ENCODE measurements around the gene ARHGAP11A.

ARHGAP11A gene

DNA sequence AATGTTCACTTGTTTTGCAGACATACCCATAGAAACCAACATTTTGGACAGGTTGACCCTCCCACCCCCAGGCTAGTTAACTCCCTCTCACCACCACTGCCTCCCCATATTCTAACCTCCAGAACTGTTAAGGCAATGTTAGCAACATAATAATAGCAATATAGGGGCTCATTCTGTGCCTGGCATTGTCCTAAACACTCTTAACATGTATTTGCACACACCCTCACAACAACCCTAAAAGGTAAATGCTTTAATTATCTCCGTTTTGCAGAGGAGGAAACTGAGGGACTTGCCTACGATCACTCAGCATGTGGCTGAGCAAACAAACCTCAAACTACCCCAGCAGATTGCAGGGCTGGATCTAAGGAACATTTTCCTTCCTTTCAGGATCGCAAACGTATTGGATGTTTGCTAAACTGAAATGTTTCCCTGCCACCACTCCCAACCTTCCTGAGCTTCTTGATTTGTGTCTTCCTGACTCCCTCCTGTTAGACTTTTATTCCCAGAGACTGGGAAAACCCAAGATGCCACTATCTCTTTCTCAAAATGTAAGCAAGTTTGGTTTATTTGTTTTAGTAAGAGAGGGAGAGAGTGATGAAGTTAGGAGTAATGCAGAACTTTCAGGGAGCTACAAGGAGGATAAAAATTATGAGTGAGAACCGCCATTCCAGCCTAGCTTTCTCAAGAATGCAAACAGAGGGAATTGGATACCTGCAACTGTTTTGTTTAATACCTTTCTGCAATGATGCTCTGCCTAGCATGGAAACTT lies 27.5 kb downstream of the ARHGAP11A start:
- Histone ChIP-seq H3K27me3 (ENCODE audit: low read depth, low read length) (no peaks in the 10 kb centered on the region), H3K9me3 (ENCODE audit: insufficient read depth, low read length) (no peaks in the 10 kb centered on the region), H3K27ac (ENCODE audit: low read length) (no peak overlapping the region), H4K20me1 (ENCODE audit: insufficient read depth, low read length) (no peaks in the 10 kb centered on the region), H3K79me2 (ENCODE audit: low read length) (no peaks in the 10 kb centered on the region), H3K4me3 (ENCODE audit: low read length) (no peak overlapping the region), H3K9ac (ENCODE audit: low read length) (no peak overlapping the region), H3K4me1 (ENCODE audit: low read length) (no peaks in the 10 kb centered on the region), H3K36me3 (replicated peaks; ENCODE audit: low read depth, low read length) (peaks cover 41% of the 10 kb centered on the region), H2AFZ (ENCODE audit: low read depth, low read length) (no peak overlapping the region), H3K4me2 (ENCODE audit: low read length) (no peak overlapping the region)
- TF ChIP-seq, protein P1, sequence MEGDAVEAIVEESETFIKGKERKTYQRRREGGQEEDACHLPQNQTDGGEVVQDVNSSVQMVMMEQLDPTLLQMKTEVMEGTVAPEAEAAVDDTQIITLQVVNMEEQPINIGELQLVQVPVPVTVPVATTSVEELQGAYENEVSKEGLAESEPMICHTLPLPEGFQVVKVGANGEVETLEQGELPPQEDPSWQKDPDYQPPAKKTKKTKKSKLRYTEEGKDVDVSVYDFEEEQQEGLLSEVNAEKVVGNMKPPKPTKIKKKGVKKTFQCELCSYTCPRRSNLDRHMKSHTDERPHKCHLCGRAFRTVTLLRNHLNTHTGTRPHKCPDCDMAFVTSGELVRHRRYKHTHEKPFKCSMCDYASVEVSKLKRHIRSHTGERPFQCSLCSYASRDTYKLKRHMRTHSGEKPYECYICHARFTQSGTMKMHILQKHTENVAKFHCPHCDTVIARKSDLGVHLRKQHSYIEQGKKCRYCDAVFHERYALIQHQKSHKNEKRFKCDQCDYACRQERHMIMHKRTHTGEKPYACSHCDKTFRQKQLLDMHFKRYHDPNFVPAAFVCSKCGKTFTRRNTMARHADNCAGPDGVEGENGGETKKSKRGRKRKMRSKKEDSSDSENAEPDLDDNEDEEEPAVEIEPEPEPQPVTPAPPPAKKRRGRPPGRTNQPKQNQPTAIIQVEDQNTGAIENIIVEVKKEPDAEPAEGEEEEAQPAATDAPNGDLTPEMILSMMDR (IDR thresholded peaks at IDR 0.05; ENCODE audit: low read depth, low read length), result no peak
- no peak for TF ChIP-seq EZH2phosphoT487 (IDR thresholded peaks at IDR 0.05; ENCODE audit: low read depth)

DNA sequence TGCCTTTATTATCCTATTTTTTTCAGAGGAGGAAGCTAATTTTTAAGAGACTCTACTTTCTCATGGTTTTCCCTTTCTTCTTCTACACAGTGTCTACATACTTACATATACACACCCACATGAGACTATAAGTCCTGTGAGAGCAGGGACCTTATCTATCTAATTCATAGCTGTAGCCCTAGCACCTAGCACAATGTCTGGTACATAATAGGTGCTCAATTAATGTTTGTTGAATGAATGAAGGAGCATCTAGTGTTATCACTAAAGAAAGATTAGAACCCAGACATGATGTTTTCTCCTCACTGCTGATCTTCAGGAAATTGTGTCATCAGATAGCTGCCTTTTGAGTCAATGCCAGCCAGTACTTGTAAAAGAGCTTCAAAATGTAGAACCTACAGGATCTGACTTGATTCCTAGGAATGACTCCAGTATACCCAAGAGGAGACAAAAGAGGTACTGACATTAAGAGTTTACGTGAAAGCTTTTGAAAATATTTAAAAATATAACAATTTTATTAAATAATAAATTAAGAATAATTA lies 28.7 kb downstream of the ARHGAP11A start:
- Histone ChIP-seq H3K4me3 (ENCODE audit: low read length) (no peak overlapping the region), H3K9me3 (ENCODE audit: insufficient read depth, low read length) (no peaks in the 10 kb centered on the region), H3K4me1 (ENCODE audit: low read length) (no peaks in the 10 kb centered on the region), H3K27ac (ENCODE audit: low read length) (no peak overlapping the region), H2AFZ (ENCODE audit: low read depth, low read length) (no peak overlapping the region), H3K9ac (ENCODE audit: low read length) (no peak overlapping the region), H3K27me3 (ENCODE audit: low read depth, low read length) (no peaks in the 10 kb centered on the region), H3K79me2 (ENCODE audit: low read length) (no peaks in the 10 kb centered on the region), H3K36me3 (replicated peaks; ENCODE audit: low read depth, low read length) (peaks cover 44% of the 10 kb centered on the region), H4K20me1 (ENCODE audit: insufficient read depth, low read length) (no peaks in the 10 kb centered on the region), H3K4me2 (ENCODE audit: low read length) (no peak overlapping the region)
- no peak for TF ChIP-seq EZH2phosphoT487 (IDR thresholded peaks at IDR 0.05; ENCODE audit: low read depth)
- TF ChIP-seq, protein P1 (IDR thresholded peaks at IDR 0.05; ENCODE audit: low read depth, low read length), result no peak

DNA sequence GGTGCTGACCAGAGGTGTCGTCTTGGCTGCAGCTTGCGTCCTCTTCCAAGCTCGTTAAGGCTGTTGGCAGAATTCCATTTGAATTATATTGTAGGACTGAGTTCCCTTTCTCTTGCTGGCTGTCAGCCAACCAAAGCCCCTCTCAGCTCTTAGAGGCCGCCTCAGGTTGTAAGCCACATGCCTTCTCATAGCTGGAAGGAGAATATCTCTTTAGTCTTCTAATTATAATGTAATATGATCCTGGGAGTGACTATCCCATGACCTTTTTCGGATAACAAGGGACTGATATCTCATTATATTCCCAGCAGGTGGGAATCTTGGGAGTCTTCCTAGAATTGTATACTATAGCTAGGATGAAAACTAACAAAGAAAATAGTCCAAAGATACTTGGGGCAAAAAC lies 31.0 kb downstream of the ARHGAP11A start:
- Histone ChIP-seq H3K27ac (ENCODE audit: low read length) (no peak overlapping the region), H3K27me3 (ENCODE audit: low read depth, low read length) (no peaks in the 10 kb centered on the region), H3K4me2 (ENCODE audit: low read length) (no peak overlapping the region), H3K4me3 (ENCODE audit: low read length) (no peak overlapping the region), H3K9ac (ENCODE audit: low read length) (no peak overlapping the region), H4K20me1 (ENCODE audit: insufficient read depth, low read length) (no peaks in the 10 kb centered on the region), H3K79me2 (ENCODE audit: low read length) (no peaks in the 10 kb centered on the region), H3K4me1 (ENCODE audit: low read length) (peaks cover 2% of the 10 kb centered on the region), H2AFZ (ENCODE audit: low read depth, low read length) (no peak overlapping the region), H3K9me3 (ENCODE audit: insufficient read depth, low read length) (no peaks in the 10 kb centered on the region), H3K36me3 (replicated peaks; ENCODE audit: low read depth, low read length) (peaks cover 32% of the 10 kb centered on the region)
- TF ChIP-seq EZH2phosphoT487 (IDR thresholded peaks at IDR 0.05; ENCODE audit: low read depth), result no peak
- TF ChIP-seq, protein P1 (IDR thresholded peaks at IDR 0.05; ENCODE audit: low read depth, low read length), result no peak

DNA sequence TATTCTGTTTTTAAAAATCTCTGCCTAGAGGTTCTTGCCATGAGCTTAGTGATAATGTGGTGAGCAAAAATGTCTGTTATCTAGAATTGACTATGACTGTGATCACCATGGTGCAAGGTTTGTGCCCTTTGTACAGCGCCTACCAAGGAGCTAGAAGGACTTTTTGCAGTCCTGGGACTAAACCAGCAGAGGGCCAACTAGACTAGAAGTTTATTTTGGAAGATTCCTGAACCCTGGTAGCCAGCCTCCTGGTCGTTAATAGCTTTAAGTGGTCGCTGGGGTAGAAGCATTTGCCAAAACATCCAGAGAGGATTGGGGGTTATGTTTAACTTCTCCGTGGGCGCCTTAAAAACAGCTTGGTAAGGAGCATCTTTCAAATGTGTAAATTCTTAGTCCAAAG lies 34.0 kb downstream of the ARHGAP11A start:
- Histone ChIP-seq H3K9ac (ENCODE audit: low read length) (no peak overlapping the region), H4K20me1 (ENCODE audit: insufficient read depth, low read length) (peaks cover 7% of the 10 kb centered on the region; the same call in 1 of the 2 replicates), H2AFZ (ENCODE audit: low read depth, low read length) (no peak overlapping the region), H3K79me2 (ENCODE audit: low read length) (no peaks in the 10 kb centered on the region), H3K9me3 (ENCODE audit: insufficient read depth, low read length) (no peaks in the 10 kb centered on the region), H3K27me3 (ENCODE audit: low read depth, low read length) (no peaks in the 10 kb centered on the region), H3K27ac (ENCODE audit: low read length) (no peak overlapping the region), H3K4me3 (ENCODE audit: low read length) (no peak overlapping the region), H3K4me1 (ENCODE audit: low read length) (peaks cover 14% of the 10 kb centered on the region), H3K4me2 (ENCODE audit: low read length) (no peak overlapping the region), H3K36me3 (replicated peaks; ENCODE audit: low read depth, low read length) (peaks cover 39% of the 10 kb centered on the region)
- TF ChIP-seq EZH2phosphoT487 (IDR thresholded peaks at IDR 0.05; ENCODE audit: low read depth), result no peak
- TF ChIP-seq, protein P1 (IDR thresholded peaks at IDR 0.05; ENCODE audit: low read depth, low read length), result peak; percentile 25

All from OCI-LY3 (cell line).